Measurements from ENCODE around the gene CYP11A1.

The CYP11A1 gene

DNA sequence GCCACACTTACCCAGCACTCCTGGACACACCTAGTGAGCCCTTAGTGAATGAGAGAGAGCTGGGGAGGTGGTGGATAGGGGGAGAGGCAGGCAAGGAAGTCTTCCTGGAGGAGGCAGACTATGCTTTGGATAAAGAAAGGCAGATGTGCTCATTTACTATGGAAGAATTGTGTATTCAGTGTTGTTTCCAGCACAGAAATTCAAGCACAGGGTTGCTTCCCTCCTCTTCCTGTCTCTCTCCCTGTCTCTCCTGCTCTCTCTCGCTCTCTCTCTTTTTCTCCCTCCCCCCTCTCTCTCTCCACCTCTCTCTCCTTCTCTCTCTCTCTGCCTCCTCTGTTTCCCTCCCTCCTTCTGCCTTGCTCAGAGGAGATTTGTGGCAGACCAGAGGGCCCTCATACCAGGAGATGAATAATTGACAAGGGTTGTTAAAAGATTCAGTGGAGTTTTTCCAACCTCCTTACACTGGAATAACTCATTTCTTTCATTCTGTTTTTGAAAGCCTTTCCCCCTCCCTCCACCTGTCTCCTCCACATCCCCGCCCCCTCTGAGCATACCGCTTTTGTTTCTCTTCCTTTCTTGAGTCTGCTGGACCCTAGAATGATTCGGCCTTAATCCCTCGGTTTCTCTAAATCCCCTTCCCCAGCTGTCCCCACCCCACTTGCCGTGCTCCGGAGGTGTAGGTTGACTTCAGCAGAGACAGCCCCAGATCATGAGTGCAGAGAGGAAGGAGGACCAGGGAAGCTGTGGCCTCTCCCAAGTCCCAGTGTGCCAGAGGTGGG lies 65.7 kb downstream of the CYP11A1 start:
- Histone ChIP-seq H3K27me3 (ENCODE audit: control insufficient read depth in 1 of 2, insufficient read depth in 2 of 2, low read length in 2 of 2) (peaks cover 9 to 12% of the 10 kb centered on the region in 2 donors), H3K4me3 (ENCODE audit: low read depth in 1 of 2, low read length in 2 of 2) (no peak overlapping the region), H3K27ac (ENCODE audit: low read depth, low read length) (no peak overlapping the region), H3K9me3 (ENCODE audit: control insufficient read depth in 1 of 2, low read length in 2 of 2) (no peaks in the 10 kb centered on the region), H3K4me1 (ENCODE audit: control insufficient read depth in 1 of 2, insufficient read depth in 2 of 2, low read length in 2 of 2) (no peaks in the 10 kb centered on the region), H3K36me3 (ENCODE audit: control insufficient read depth in 1 of 2, insufficient read depth in 2 of 2, low read length in 2 of 2) (no peaks in the 10 kb centered on the region), H3K9ac (ENCODE audit: low read depth in 1 of 2, low read length in 2 of 2) (no peak overlapping the region)

DNA sequence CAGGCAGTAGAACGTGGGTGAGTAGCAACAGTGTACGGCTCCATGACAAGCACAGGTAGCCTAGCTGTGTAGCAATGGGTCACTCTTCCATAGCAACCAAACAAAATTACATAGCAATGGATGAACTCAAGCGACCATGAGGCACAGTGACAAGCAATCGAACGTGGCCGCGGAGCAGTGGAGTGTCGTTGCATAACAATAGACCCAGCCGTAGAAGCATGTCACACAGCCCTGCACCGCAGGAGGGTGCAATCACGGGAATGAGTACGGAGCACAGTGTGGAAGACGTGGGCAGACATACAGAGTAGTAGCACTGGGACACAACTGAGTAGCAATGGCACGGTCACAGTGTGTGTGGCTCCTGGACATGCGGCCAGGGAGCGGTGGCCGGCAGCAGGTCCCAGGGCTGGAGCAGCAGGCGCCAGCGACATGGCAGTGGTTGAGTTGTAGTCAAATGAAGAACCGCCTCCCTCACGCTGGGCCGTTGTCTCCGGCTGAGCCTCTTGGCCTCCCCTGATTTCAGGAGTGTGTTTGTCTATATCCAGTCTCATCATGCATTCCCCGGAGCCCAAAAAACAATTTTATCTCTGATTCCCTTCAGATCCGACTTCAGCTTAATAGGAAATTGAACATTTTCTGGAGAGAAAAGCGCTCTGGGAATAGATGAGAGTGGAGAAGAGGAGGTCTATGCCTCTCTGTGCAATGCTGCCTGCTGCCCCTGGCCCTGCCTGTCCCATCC lies 67.2 kb downstream of the CYP11A1 start:
- H3K9me3 ChIP-seq (ENCODE audit: control insufficient read depth in 1 of 2, low read length in 2 of 2): no peaks in the 10 kb centered on the region
- H3K9ac ChIP-seq (ENCODE audit: low read depth in 1 of 2, low read length in 2 of 2): no peak overlapping the region
- no peak overlapping the region for H3K4me3 ChIP-seq (ENCODE audit: low read depth in 1 of 2, low read length in 2 of 2)
- no peak overlapping the region for H3K27ac ChIP-seq (ENCODE audit: low read depth, low read length)
- no peaks in the 10 kb centered on the region for H3K4me1 ChIP-seq (ENCODE audit: control insufficient read depth in 1 of 2, insufficient read depth in 2 of 2, low read length in 2 of 2)
- peaks cover 3 to 4% of the 10 kb centered on the region in 2 donors for H3K27me3 ChIP-seq (ENCODE audit: control insufficient read depth in 1 of 2, insufficient read depth in 2 of 2, low read length in 2 of 2)
- no peaks in the 10 kb centered on the region for H3K36me3 ChIP-seq (ENCODE audit: control insufficient read depth in 1 of 2, insufficient read depth in 2 of 2, low read length in 2 of 2)

- Histone ChIP-seq H3K9me3 (ENCODE audit: control insufficient read depth in 1 of 2, low read length in 2 of 2) (no peaks in the 10 kb centered on the region), H3K27me3 (ENCODE audit: control insufficient read depth in 1 of 2, insufficient read depth in 2 of 2, low read length in 2 of 2) (peaks cover 0 to 4% of the 10 kb centered on the region in 2 donors), H3K4me1 (ENCODE audit: control insufficient read depth in 1 of 2, insufficient read depth in 2 of 2, low read length in 2 of 2) (no peaks in the 10 kb centered on the region), H3K36me3 (ENCODE audit: control insufficient read depth in 1 of 2, insufficient read depth in 2 of 2, low read length in 2 of 2) (no peaks in the 10 kb centered on the region), H3K27ac (ENCODE audit: low read depth, low read length) (no peak overlapping the region), H3K9ac (ENCODE audit: low read depth in 1 of 2, low read length in 2 of 2) (no peak overlapping the region), H3K4me3 (ENCODE audit: low read depth in 1 of 2, low read length in 2 of 2) (no peak overlapping the region)
These were observed 69.6 kb downstream of the CYP11A1 start for GRCh38 chr15:74297887-74298286.

- H3K36me3 ChIP-seq (ENCODE audit: control insufficient read depth in 1 of 2, insufficient read depth in 2 of 2, low read length in 2 of 2): no peaks in the 10 kb centered on the region
- no peak overlapping the region for H3K27ac ChIP-seq (ENCODE audit: low read depth, low read length)
- H3K9me3 ChIP-seq (ENCODE audit: control insufficient read depth in 1 of 2, low read length in 2 of 2): no peaks in the 10 kb centered on the region
- H3K4me3 ChIP-seq (ENCODE audit: low read depth in 1 of 2, low read length in 2 of 2): no peak overlapping the region
- H3K27me3 ChIP-seq (ENCODE audit: control insufficient read depth in 1 of 2, insufficient read depth in 2 of 2, low read length in 2 of 2): no peaks in the 10 kb centered on the region
- no peaks in the 10 kb centered on the region for H3K4me1 ChIP-seq (ENCODE audit: control insufficient read depth in 1 of 2, insufficient read depth in 2 of 2, low read length in 2 of 2)
- H3K9ac ChIP-seq (ENCODE audit: low read depth in 1 of 2, low read length in 2 of 2): no peak overlapping the region
These were observed 71.6 kb downstream of the CYP11A1 start for GRCh38 chr15:74295800-74296199.

DNA sequence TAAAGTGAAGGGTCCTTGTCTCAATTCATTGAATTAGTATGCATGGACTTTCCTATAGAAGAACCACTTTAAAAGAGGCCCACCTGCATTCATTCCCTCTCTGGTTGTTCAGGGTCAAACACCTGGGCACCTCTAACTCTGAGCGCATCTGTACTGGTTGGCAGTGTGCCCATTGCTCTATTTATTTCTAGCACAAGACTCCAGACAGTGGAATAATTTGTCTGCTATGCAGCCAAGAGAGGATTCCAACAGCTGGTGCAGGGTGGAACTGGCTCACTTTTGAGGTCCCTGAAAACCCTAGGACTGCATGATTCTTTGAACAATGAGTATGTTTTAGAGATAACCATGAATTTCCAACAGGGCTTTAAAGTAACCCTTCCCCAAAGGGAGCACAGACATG lies 73.4 kb downstream of the CYP11A1 start:
- no peaks in the 10 kb centered on the region for H3K4me1 ChIP-seq (ENCODE audit: control insufficient read depth in 1 of 2, insufficient read depth in 2 of 2, low read length in 2 of 2)
- no peaks in the 10 kb centered on the region for H3K36me3 ChIP-seq (ENCODE audit: control insufficient read depth in 1 of 2, insufficient read depth in 2 of 2, low read length in 2 of 2)
- no peaks in the 10 kb centered on the region for H3K9me3 ChIP-seq (ENCODE audit: control insufficient read depth in 1 of 2, low read length in 2 of 2)
- H3K27ac ChIP-seq (ENCODE audit: low read depth, low read length): no peak overlapping the region
- H3K27me3 ChIP-seq (ENCODE audit: control insufficient read depth in 1 of 2, insufficient read depth in 2 of 2, low read length in 2 of 2): no peaks in the 10 kb centered on the region
- H3K4me3 ChIP-seq (ENCODE audit: low read depth in 1 of 2, low read length in 2 of 2): no peak overlapping the region
- no peak overlapping the region for H3K9ac ChIP-seq (ENCODE audit: low read depth in 1 of 2, low read length in 2 of 2)

DNA sequence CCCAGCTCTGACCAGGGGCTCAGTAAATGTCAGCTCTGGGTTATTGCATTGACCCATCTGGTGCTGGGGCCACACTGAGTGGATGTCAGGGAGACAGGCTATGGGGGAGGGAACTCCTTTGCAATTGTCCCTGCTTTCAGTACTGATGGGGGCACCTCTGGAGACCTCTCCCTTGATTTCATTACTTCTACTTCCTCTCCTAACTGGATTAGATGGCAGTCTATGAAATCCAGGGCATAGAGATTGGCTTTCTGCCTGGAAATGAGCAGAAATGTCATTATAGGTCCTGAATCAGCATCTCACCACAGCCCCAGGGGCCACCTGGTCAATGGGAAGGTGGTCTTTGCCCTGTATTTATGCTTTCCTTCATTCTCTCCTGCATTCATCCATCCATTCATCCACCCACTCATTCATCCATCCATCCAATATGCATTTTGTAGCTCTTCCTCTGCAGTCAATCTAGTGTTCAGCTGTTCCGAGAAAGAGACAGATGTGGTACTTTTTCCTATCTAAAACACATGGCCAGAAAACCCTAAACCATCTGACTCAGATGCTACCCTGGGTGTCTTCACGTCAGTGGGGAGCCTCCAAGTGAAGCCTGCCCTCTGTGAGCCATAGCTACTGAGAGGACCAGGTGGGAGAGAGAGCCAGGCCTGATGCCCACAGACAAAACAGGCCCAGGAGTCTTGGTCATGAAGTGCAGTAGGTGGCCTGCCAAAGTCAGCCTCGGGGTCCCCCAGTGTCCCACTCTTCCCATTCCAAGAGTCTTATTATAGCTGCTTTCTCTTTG lies 74.2 kb downstream of the CYP11A1 start:
- no peak overlapping the region for H3K4me3 ChIP-seq (ENCODE audit: low read depth in 1 of 2, low read length in 2 of 2)
- H3K9me3 ChIP-seq (ENCODE audit: control insufficient read depth in 1 of 2, low read length in 2 of 2): no peaks in the 10 kb centered on the region
- H3K36me3 ChIP-seq (ENCODE audit: control insufficient read depth in 1 of 2, insufficient read depth in 2 of 2, low read length in 2 of 2): no peaks in the 10 kb centered on the region
- H3K27ac ChIP-seq (ENCODE audit: low read depth, low read length): no peak overlapping the region
- H3K9ac ChIP-seq (ENCODE audit: low read depth in 1 of 2, low read length in 2 of 2): no peak overlapping the region
- H3K27me3 ChIP-seq (ENCODE audit: control insufficient read depth in 1 of 2, insufficient read depth in 2 of 2, low read length in 2 of 2): no peaks in the 10 kb centered on the region
- H3K4me1 ChIP-seq (ENCODE audit: control insufficient read depth in 1 of 2, insufficient read depth in 2 of 2, low read length in 2 of 2): no peaks in the 10 kb centered on the region

GRCh38 chr15:74291101-74292071 lies 76.1 kb downstream of the CYP11A1 start:
- Histone ChIP-seq H3K27me3 (ENCODE audit: control insufficient read depth in 1 of 2, insufficient read depth in 2 of 2, low read length in 2 of 2) (peaks cover 0 to 1% of the 10 kb centered on the region in 2 donors), H3K27ac (ENCODE audit: low read depth, low read length) (no peak overlapping the region), H3K4me3 (ENCODE audit: low read depth in 1 of 2, low read length in 2 of 2) (no peak overlapping the region), H3K4me1 (ENCODE audit: control insufficient read depth in 1 of 2, insufficient read depth in 2 of 2, low read length in 2 of 2) (no peaks in the 10 kb centered on the region), H3K9ac (ENCODE audit: low read depth in 1 of 2, low read length in 2 of 2) (no peak overlapping the region), H3K9me3 (ENCODE audit: control insufficient read depth in 1 of 2, low read length in 2 of 2) (no peaks in the 10 kb centered on the region), H3K36me3 (ENCODE audit: control insufficient read depth in 1 of 2, insufficient read depth in 2 of 2, low read length in 2 of 2) (no peaks in the 10 kb centered on the region)

DNA sequence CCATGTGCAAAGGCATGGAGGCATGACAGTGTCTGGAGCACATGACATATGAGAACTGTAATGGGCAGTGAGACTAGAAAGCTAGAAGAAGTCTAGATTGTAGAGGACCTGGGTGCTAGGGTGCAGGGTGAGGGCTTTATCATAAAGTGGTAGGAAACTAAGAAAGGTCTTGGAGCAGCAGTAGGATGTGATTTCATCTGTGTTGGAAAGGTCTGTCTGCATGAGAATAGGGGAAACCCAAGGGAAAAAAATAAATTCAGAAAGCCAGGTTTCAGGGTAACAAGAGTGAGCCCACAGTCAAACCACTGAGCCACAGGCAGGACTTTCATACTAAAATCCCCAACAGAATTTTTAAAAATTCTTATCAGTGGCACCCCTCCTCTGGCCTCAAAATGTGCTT lies 76.8 kb downstream of the CYP11A1 start:
- H3K27ac ChIP-seq (ENCODE audit: low read depth, low read length): no peak overlapping the region
- no peaks in the 10 kb centered on the region for H3K36me3 ChIP-seq (ENCODE audit: control insufficient read depth in 1 of 2, insufficient read depth in 2 of 2, low read length in 2 of 2)
- H3K4me1 ChIP-seq (ENCODE audit: control insufficient read depth in 1 of 2, insufficient read depth in 2 of 2, low read length in 2 of 2): no peaks in the 10 kb centered on the region
- H3K4me3 ChIP-seq (ENCODE audit: low read depth in 1 of 2, low read length in 2 of 2): no peak overlapping the region
- H3K27me3 ChIP-seq (ENCODE audit: control insufficient read depth in 1 of 2, insufficient read depth in 2 of 2, low read length in 2 of 2): peaks cover 0 to 3% of the 10 kb centered on the region in 2 donors
- no peak overlapping the region for H3K9ac ChIP-seq (ENCODE audit: low read depth in 1 of 2, low read length in 2 of 2)
- no peaks in the 10 kb centered on the region for H3K9me3 ChIP-seq (ENCODE audit: control insufficient read depth in 1 of 2, low read length in 2 of 2)

GRCh38 chr15:74289671-74290070 lies 77.8 kb downstream of the CYP11A1 start:
- no peak overlapping the region for H3K27ac ChIP-seq (ENCODE audit: low read depth, low read length)
- H3K9me3 ChIP-seq (ENCODE audit: control insufficient read depth in 1 of 2, low read length in 2 of 2): no peaks in the 10 kb centered on the region
- H3K36me3 ChIP-seq (ENCODE audit: control insufficient read depth in 1 of 2, insufficient read depth in 2 of 2, low read length in 2 of 2): no peaks in the 10 kb centered on the region
- H3K9ac ChIP-seq (ENCODE audit: low read depth in 1 of 2, low read length in 2 of 2): no peak overlapping the region
- H3K27me3 ChIP-seq (ENCODE audit: control insufficient read depth in 1 of 2, insufficient read depth in 2 of 2, low read length in 2 of 2): peaks cover 0 to 3% of the 10 kb centered on the region in 2 donors
- H3K4me1 ChIP-seq (ENCODE audit: control insufficient read depth in 1 of 2, insufficient read depth in 2 of 2, low read length in 2 of 2): no peaks in the 10 kb centered on the region
- no peak overlapping the region for H3K4me3 ChIP-seq (ENCODE audit: low read depth in 1 of 2, low read length in 2 of 2)

Measured in duodenal mucosa (tissue), 2 donors.